Measurements from ENCODE around the gene EHD4.

The EHD4 gene

DNA sequence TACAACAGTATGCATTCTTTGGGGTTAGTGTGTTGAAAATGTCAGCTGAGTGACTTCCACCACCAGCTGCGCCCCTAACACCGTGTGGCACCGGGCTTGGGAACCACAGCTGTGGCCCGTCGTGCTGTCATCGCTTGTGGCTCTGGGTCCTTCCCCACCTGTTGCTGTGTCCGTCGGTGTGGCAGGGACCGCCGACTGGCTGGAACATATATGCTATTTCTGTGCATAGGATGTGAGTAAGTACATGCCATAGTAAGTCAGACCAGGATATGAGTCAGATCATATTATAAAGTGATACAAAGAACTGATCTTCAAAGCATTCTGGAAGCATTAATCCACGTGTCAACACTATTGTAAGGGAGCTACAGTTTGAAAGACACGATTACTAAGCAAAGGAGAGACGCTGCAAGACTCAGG is 31.9 kb downstream of the EHD4 start:
- H3K4me3 ChIP-seq (ENCODE audit: insufficient read length, low read depth), result no peak overlapping the region
- H3K36me3 ChIP-seq (ENCODE audit: insufficient read depth, insufficient read length, low read length), result peaks cover 44% of the 10 kb centered on the region
- H3K9me3 ChIP-seq (ENCODE audit: insufficient read depth, low read length), result no peaks in the 10 kb centered on the region
- H3K27me3 ChIP-seq (ENCODE audit: insufficient read depth, insufficient read length), result no peaks in the 10 kb centered on the region
- no peak for TF ChIP-seq ZNF274 (IDR thresholded peaks at IDR 0.05; ENCODE audit: low read depth, low read length)
- no peak for TF ChIP-seq YY1 (IDR thresholded peaks at IDR 0.05; ENCODE audit: insufficient read depth, insufficient read length)
- no peak for TF ChIP-seq SUZ12 (IDR thresholded peaks at IDR 0.05; ENCODE audit: extremely low read depth, insufficient read depth, insufficient read length)
- H3K9ac ChIP-seq (ENCODE audit: insufficient read length, low read depth), result no peak overlapping the region
- H3K4me1 ChIP-seq (ENCODE audit: insufficient read depth, insufficient read length), result peaks cover 7% of the 10 kb centered on the region
- no peak for DNase-seq (ENCODE audit: low read depth, low spot score)

DNA sequence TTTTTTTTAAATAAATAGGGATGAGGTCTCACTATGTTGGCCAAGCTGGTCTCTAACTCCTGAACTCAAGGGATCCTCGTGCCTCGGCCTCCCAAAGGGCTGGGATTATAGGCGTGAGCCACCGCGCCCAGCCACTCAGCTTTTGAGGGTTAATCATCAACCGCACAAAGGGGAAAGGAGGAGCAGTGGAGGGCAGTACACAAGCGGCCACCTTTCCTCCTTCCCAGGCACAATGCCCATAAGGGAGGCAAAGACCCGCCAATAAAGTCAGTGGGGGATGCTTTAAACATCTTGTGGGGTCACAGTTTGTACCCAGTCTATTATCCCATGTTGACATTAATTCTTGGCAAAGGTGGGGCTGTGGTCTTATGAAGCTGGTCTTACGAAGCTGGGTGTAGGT is 32.4 kb downstream of the EHD4 start:
- no peak for DNase-seq (ENCODE audit: low read depth, low spot score)
- Histone ChIP-seq H3K9me3 (ENCODE audit: insufficient read depth, low read length) (no peaks in the 10 kb centered on the region), H3K4me3 (ENCODE audit: insufficient read length, low read depth) (no peak overlapping the region), H3K4me1 (ENCODE audit: insufficient read depth, insufficient read length) (peaks cover 8% of the 10 kb centered on the region), H3K36me3 (ENCODE audit: insufficient read depth, insufficient read length, low read length) (peaks cover 44% of the 10 kb centered on the region), H3K9ac (ENCODE audit: insufficient read length, low read depth) (no peak overlapping the region), H3K27me3 (ENCODE audit: insufficient read depth, insufficient read length) (no peaks in the 10 kb centered on the region)
- TF ChIP-seq ZNF274 (IDR thresholded peaks at IDR 0.05; ENCODE audit: low read depth, low read length), result no peak
- no peak for TF ChIP-seq SUZ12 (IDR thresholded peaks at IDR 0.05; ENCODE audit: extremely low read depth, insufficient read depth, insufficient read length)
- no peak for TF ChIP-seq YY1 (IDR thresholded peaks at IDR 0.05; ENCODE audit: insufficient read depth, insufficient read length)

DNA sequence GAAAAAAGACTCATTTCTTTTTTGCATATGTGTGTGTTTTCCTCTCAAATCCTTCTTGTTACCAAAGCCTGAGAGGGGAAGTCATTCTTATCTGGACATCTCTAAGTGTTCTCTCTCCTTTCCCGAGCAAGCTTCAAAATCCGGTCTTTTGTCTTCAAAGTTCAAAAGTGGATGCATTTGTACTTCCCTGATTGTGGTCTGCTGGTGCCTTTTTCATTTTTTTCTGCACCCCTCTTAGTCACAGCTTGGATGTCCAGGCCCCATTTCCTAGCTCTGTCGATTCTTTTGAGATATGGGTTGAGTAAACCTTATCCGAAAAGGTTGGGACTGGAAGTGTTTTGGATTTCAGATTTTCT is 34.8 kb downstream of the EHD4 start:
- H3K36me3 ChIP-seq (ENCODE audit: insufficient read depth, insufficient read length, low read length), result peaks cover 40% of the 10 kb centered on the region
- no peak for TF ChIP-seq YY1 (IDR thresholded peaks at IDR 0.05; ENCODE audit: insufficient read depth, insufficient read length)
- TF ChIP-seq SUZ12 (IDR thresholded peaks at IDR 0.05; ENCODE audit: extremely low read depth, insufficient read depth, insufficient read length), result no peak
- no peak for TF ChIP-seq ZNF274 (IDR thresholded peaks at IDR 0.05; ENCODE audit: low read depth, low read length)
- peaks cover 13% of the 10 kb centered on the region for H3K4me1 ChIP-seq (ENCODE audit: insufficient read depth, insufficient read length)
- no peak for DNase-seq (ENCODE audit: low read depth, low spot score)
- H3K27me3 ChIP-seq (ENCODE audit: insufficient read depth, insufficient read length), result no peaks in the 10 kb centered on the region
- no peak overlapping the region for H3K9ac ChIP-seq (ENCODE audit: insufficient read length, low read depth)
- no peaks in the 10 kb centered on the region for H3K9me3 ChIP-seq (ENCODE audit: insufficient read depth, low read length)
- H3K4me3 ChIP-seq (ENCODE audit: insufficient read length, low read depth), result no peak overlapping the region

DNA sequence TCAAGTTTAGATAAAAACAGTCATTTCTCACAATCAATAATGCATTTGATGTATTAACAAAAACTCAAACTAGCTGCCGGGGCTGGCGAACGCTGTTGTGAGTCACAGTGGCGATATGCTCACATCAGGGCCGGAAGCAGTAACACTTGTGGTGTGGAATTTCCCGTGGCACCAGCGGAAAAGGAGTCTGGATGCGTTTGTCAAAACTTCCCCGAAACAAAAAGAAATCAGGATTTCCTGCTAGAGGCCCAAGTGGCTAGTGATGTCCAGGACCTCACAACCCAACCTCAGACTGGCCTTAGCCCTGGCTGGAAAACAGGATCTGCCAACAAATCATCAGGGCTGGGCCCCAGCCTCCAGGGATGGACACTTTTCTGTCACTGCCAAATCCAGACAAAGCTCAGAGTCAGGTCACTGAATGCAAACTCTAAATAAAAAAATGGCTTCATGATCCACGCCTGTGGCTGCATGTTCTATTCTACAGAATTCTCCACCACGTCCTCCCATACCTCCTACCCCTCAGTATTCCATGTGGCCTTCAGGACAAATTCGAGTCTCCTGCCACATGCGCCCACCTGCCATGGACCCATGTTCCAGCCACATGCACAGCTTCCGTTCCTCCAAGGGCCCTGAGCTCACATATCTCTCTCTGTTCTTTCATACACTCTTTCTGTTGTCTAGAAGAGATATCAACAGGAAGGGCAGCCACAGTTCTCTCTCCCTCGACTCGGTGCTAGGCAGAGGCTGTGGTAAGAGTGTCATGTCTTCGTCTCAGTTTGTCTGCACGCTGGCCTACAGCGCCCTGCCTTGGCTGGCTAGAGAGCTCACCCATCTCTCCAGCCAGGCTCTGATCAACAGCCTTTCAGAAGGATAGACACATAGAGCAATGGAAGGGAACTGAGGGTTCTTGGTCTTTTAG is 35.4 kb downstream of the EHD4 start:
- no peaks in the 10 kb centered on the region for H3K27me3 ChIP-seq (ENCODE audit: insufficient read depth, insufficient read length)
- H3K4me3 ChIP-seq (ENCODE audit: insufficient read length, low read depth), result no peak overlapping the region
- H3K4me1 ChIP-seq (ENCODE audit: insufficient read depth, insufficient read length), result peaks cover 13% of the 10 kb centered on the region
- H3K36me3 ChIP-seq (ENCODE audit: insufficient read depth, insufficient read length, low read length), result peaks cover 41% of the 10 kb centered on the region
- no peaks in the 10 kb centered on the region for H3K9me3 ChIP-seq (ENCODE audit: insufficient read depth, low read length)
- no peak for TF ChIP-seq ZNF274 (IDR thresholded peaks at IDR 0.05; ENCODE audit: low read depth, low read length)
- TF ChIP-seq YY1 (IDR thresholded peaks at IDR 0.05; ENCODE audit: insufficient read depth, insufficient read length), result no peak
- TF ChIP-seq SUZ12 (IDR thresholded peaks at IDR 0.05; ENCODE audit: extremely low read depth, insufficient read depth, insufficient read length), result no peak
- H3K9ac ChIP-seq (ENCODE audit: insufficient read length, low read depth), result no peak overlapping the region
- no peak for DNase-seq (ENCODE audit: low read depth, low spot score)

DNA sequence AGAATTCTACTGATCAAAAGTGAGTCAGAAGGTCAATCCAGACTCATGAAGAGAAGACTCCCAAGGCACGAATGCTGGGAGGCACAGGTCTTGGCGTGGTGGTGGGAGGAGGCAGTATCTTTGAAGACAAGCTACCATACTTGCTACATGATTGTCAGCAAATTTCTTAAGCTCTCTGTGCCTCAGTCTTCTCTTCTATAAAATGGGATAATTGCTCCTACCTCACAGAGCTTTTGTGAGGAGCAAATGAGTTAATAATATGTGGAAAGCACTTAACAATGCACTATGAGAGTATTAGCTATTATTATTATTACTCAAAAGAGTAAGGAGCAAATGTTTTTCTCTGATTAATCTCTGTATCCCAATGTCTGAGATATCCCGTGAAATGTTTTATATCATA is 36.2 kb downstream of the EHD4 start:
- Histone ChIP-seq H3K9ac (ENCODE audit: insufficient read length, low read depth) (no peak overlapping the region), H3K4me1 (ENCODE audit: insufficient read depth, insufficient read length) (peaks cover 9% of the 10 kb centered on the region), H3K4me3 (ENCODE audit: insufficient read length, low read depth) (no peak overlapping the region), H3K9me3 (ENCODE audit: insufficient read depth, low read length) (no peaks in the 10 kb centered on the region), H3K27me3 (ENCODE audit: insufficient read depth, insufficient read length) (no peaks in the 10 kb centered on the region), H3K36me3 (ENCODE audit: insufficient read depth, insufficient read length, low read length) (peaks cover 38% of the 10 kb centered on the region)
- TF ChIP-seq YY1 (IDR thresholded peaks at IDR 0.05; ENCODE audit: insufficient read depth, insufficient read length), result no peak
- no peak for TF ChIP-seq SUZ12 (IDR thresholded peaks at IDR 0.05; ENCODE audit: extremely low read depth, insufficient read depth, insufficient read length)
- no peak for TF ChIP-seq ZNF274 (IDR thresholded peaks at IDR 0.05; ENCODE audit: low read depth, low read length)
- DNase-seq (ENCODE audit: low read depth, low spot score), result no peak

DNA sequence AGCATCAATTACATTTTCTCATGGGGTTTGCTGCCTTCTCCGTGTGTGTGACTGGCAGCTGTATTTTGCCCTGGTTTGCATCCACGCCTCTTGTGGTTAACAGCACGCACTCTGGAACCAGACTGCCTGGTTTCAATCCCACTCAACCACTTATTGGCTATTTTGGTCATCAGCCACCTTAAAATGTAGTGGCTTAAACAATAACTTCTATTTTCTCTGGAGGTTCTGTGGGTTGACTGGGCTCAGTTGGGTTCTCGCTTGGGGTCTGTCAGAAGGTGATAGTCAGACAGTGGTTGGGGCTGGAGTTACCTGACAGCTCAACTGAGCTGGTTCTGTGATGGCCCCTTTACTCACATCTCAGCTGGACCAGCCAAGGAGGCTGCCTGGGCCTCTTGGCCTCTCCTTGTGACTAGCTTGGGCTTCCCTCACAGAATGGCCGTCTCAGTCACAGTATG is 36.8 kb downstream of the EHD4 start:
- no peak overlapping the region for H3K4me3 ChIP-seq (ENCODE audit: insufficient read length, low read depth)
- no peak for DNase-seq (ENCODE audit: low read depth, low spot score)
- TF ChIP-seq ZNF274 (IDR thresholded peaks at IDR 0.05; ENCODE audit: low read depth, low read length), result no peak
- no peak for TF ChIP-seq SUZ12 (IDR thresholded peaks at IDR 0.05; ENCODE audit: extremely low read depth, insufficient read depth, insufficient read length)
- no peak for TF ChIP-seq YY1 (IDR thresholded peaks at IDR 0.05; ENCODE audit: insufficient read depth, insufficient read length)
- peaks cover 9% of the 10 kb centered on the region for H3K4me1 ChIP-seq (ENCODE audit: insufficient read depth, insufficient read length)
- H3K36me3 ChIP-seq (ENCODE audit: insufficient read depth, insufficient read length, low read length), result peaks cover 33% of the 10 kb centered on the region
- H3K9me3 ChIP-seq (ENCODE audit: insufficient read depth, low read length), result no peaks in the 10 kb centered on the region
- H3K9ac ChIP-seq (ENCODE audit: insufficient read length, low read depth), result no peak overlapping the region
- no peaks in the 10 kb centered on the region for H3K27me3 ChIP-seq (ENCODE audit: insufficient read depth, insufficient read length)

DNA sequence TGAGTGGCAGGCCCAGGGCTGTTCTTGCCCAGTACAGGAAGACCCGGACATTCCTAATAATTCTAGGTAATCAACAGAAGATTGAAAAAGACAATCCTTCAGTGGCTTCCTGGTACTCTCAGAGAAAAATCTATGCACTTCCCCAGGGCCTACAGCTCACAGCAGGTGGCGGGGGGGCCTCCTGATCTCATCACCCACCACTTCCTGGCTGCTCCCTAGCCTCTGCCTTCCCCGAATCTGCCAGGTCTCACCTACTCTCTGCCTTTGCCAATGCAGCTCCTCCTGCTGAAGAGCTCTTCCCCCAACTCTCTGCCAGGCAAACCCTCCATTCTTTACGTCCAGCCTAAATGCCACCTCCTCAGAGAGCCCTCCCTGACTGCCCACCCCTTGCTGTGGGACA is 37.5 kb downstream of the EHD4 start:
- Histone ChIP-seq H3K9me3 (ENCODE audit: insufficient read depth, low read length) (no peaks in the 10 kb centered on the region), H3K4me3 (ENCODE audit: insufficient read length, low read depth) (no peak overlapping the region), H3K4me1 (ENCODE audit: insufficient read depth, insufficient read length) (peaks cover 9% of the 10 kb centered on the region), H3K27me3 (ENCODE audit: insufficient read depth, insufficient read length) (no peaks in the 10 kb centered on the region), H3K9ac (ENCODE audit: insufficient read length, low read depth) (no peak overlapping the region), H3K36me3 (ENCODE audit: insufficient read depth, insufficient read length, low read length) (peaks cover 25% of the 10 kb centered on the region)
- no peak for TF ChIP-seq YY1 (IDR thresholded peaks at IDR 0.05; ENCODE audit: insufficient read depth, insufficient read length)
- TF ChIP-seq SUZ12 (IDR thresholded peaks at IDR 0.05; ENCODE audit: extremely low read depth, insufficient read depth, insufficient read length), result no peak
- TF ChIP-seq ZNF274 (IDR thresholded peaks at IDR 0.05; ENCODE audit: low read depth, low read length), result no peak
- no peak for DNase-seq (ENCODE audit: low read depth, low spot score)
